ENCODE measurements around the gene HDAC9.

DNA sequence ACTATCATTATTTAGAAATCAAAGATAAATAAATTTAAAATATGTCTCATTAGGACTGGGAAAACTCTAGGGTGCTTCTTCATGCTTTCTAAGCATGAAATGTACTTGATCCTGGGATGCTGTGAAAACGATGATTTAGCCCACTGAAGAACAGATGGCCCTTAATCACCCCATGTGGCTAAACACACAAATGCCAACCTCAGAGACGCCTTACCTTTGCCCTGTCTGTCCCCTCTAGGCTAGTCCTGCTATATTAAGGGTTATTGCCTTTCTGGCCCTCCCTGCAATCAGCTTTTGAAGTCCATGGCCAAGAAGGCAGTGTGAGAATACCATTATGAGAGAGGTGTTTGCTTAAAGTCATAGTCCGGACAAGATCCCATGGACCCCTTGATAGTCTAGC, 404.7 kb downstream of the HDAC9 start:
- TF ChIP-seq, protein P1, sequence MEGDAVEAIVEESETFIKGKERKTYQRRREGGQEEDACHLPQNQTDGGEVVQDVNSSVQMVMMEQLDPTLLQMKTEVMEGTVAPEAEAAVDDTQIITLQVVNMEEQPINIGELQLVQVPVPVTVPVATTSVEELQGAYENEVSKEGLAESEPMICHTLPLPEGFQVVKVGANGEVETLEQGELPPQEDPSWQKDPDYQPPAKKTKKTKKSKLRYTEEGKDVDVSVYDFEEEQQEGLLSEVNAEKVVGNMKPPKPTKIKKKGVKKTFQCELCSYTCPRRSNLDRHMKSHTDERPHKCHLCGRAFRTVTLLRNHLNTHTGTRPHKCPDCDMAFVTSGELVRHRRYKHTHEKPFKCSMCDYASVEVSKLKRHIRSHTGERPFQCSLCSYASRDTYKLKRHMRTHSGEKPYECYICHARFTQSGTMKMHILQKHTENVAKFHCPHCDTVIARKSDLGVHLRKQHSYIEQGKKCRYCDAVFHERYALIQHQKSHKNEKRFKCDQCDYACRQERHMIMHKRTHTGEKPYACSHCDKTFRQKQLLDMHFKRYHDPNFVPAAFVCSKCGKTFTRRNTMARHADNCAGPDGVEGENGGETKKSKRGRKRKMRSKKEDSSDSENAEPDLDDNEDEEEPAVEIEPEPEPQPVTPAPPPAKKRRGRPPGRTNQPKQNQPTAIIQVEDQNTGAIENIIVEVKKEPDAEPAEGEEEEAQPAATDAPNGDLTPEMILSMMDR (IDR thresholded peaks at IDR 0.05; ENCODE audit: insufficient read depth, low read depth, low read length) = no peak
- TF ChIP-seq EZH2 (IDR thresholded peaks at IDR 0.05; ENCODE audit: insufficient read depth, low read length) = no peak

Measured in astrocyte (in vitro differentiated cells and primary cell).